ENCODE measurements around the gene RIMBP2. TPM values are rescaled to one million over a fixed set of nuclear protein-coding genes. Genes with fewer than 3 reads are reported as not detected.

The RIMBP2 gene
- total RNA-seq, 1 donor from 2014 or later = not detected

DNA sequence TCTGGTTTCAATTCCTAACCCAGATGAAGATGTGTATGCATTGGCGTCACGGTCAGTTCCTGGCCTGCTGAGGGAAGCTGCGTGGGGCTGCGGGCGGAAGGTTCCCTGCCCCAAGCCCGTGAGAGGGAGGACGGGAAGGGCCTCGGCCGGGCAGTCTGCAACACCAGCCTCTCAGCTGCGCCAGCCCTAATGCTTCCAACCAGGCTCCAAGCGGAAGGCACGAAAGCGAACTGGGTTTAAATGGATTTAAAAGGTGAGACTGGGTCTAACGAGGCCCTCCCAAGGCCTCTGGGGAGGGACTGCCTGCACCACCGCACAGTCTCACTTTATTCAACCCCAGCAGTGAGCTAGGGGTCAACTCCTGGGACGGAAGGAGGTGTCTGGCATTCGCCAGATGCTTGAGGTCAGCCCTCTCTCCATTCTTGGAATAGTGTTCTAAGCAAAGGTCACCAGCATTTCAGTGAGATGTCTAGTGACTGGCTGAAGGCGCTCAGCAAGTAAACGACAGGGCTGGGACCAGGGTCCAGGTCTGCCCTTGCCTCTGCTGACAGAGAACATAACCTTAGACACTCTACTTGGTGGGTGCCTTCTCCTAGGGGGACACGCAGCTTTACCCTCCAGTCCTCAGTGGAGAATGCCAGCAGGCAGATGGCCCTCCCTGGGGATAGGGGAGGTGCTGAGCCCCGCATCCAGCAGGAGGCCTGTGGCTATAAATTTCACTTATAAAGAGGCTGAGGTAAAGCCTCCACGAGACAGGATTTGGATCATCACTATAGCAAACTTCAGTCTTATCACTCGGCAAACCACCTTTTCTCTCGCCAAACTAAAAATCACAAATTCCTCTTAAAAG, 286.2 kb downstream of the RIMBP2 start:
- H3K9me3 ChIP-seq (replicated peaks) = peaks cover 16% of the 10 kb centered on the region
- H3K4me3 ChIP-seq = no peak overlapping the region

GRCh38 chr12:130428116-130428515, 288.0 kb downstream of the RIMBP2 start:
- DNase-seq = no peak
- TF ChIP-seq, protein P1, sequence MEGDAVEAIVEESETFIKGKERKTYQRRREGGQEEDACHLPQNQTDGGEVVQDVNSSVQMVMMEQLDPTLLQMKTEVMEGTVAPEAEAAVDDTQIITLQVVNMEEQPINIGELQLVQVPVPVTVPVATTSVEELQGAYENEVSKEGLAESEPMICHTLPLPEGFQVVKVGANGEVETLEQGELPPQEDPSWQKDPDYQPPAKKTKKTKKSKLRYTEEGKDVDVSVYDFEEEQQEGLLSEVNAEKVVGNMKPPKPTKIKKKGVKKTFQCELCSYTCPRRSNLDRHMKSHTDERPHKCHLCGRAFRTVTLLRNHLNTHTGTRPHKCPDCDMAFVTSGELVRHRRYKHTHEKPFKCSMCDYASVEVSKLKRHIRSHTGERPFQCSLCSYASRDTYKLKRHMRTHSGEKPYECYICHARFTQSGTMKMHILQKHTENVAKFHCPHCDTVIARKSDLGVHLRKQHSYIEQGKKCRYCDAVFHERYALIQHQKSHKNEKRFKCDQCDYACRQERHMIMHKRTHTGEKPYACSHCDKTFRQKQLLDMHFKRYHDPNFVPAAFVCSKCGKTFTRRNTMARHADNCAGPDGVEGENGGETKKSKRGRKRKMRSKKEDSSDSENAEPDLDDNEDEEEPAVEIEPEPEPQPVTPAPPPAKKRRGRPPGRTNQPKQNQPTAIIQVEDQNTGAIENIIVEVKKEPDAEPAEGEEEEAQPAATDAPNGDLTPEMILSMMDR (IDR thresholded peaks at IDR 0.05; ENCODE audit: borderline replicate concordance) = no peak
- no peak overlapping the region for H3K27ac ChIP-seq (replicated peaks)
- peaks cover 27% of the 10 kb centered on the region for H3K27me3 ChIP-seq (ENCODE audit: low read depth)
- H3K4me3 ChIP-seq = no peak overlapping the region
- H3K4me1 ChIP-seq = no peaks in the 10 kb centered on the region
- H3K36me3 ChIP-seq = no peaks in the 10 kb centered on the region
- H3K9me3 ChIP-seq (replicated peaks) = peaks cover 8% of the 10 kb centered on the region
- intact Hi-C loops (cut with micrococcal nuclease) = no loop called here

More for the DNA sequence above, 286.2 kb downstream of the RIMBP2 start:
- DNase-seq = no peak
- H3K36me3 ChIP-seq = no peaks in the 10 kb centered on the region
- intact Hi-C loops (cut with micrococcal nuclease) = no loop called here
- H3K27me3 ChIP-seq (ENCODE audit: low read depth) = peaks cover 12% of the 10 kb centered on the region
- TF ChIP-seq, protein P1 (IDR thresholded peaks at IDR 0.05; ENCODE audit: borderline replicate concordance) = no peak
- H3K4me1 ChIP-seq = no peaks in the 10 kb centered on the region
- no peak overlapping the region for H3K27ac ChIP-seq (replicated peaks)

- H3K9me3 ChIP-seq (replicated peaks) = peaks cover under 1% of the 10 kb centered on the region
- intact Hi-C loops (cut with micrococcal nuclease) = no loop called here
- H3K36me3 ChIP-seq = no peaks in the 10 kb centered on the region
- no peak for DNase-seq
- no peaks in the 10 kb centered on the region for H3K4me1 ChIP-seq
- H3K27me3 ChIP-seq (ENCODE audit: low read depth) = peaks cover 33% of the 10 kb centered on the region
- H3K4me3 ChIP-seq = no peak overlapping the region
- no peak overlapping the region for H3K27ac ChIP-seq (replicated peaks)
- TF ChIP-seq, protein P1 (IDR thresholded peaks at IDR 0.05; ENCODE audit: borderline replicate concordance) = no peak
Observed at GRCh38 chr12:130427381-130427887, 288.7 kb downstream of the RIMBP2 start.

- H3K27ac ChIP-seq (replicated peaks) = no peak overlapping the region
- DNase-seq = no peak
- H3K4me3 ChIP-seq = no peak overlapping the region
- intact Hi-C loops (cut with micrococcal nuclease) = no loop called here
- peaks cover 44% of the 10 kb centered on the region for H3K27me3 ChIP-seq (ENCODE audit: low read depth)
- no peaks in the 10 kb centered on the region for H3K4me1 ChIP-seq
- no peaks in the 10 kb centered on the region for H3K36me3 ChIP-seq
- H3K9me3 ChIP-seq (replicated peaks) = no peaks in the 10 kb centered on the region
- TF ChIP-seq, protein P1 (IDR thresholded peaks at IDR 0.05; ENCODE audit: borderline replicate concordance) = no peak
Observed at GRCh38 chr12:130425698-130426245, 290.3 kb downstream of the RIMBP2 start.

- intact Hi-C loops (cut with micrococcal nuclease) = no loop called here
- no peaks in the 10 kb centered on the region for H3K9me3 ChIP-seq (replicated peaks)
Observed at GRCh38 chr12:130424858-130425697, 291.0 kb downstream of the RIMBP2 start.

More at GRCh38 chr12:130424858-130425697, 291.0 kb downstream of the RIMBP2 start:
- H3K4me1 ChIP-seq = no peaks in the 10 kb centered on the region
- peaks cover 51% of the 10 kb centered on the region for H3K27me3 ChIP-seq (ENCODE audit: low read depth)
- H3K4me3 ChIP-seq = no peak overlapping the region
- DNase-seq = no peak
- no peak overlapping the region for H3K27ac ChIP-seq (replicated peaks)
- TF ChIP-seq, protein P1 (IDR thresholded peaks at IDR 0.05; ENCODE audit: borderline replicate concordance) = no peak
- no peaks in the 10 kb centered on the region for H3K36me3 ChIP-seq

All from left ventricle myocardium inferior (tissue), 1 donor.